ENCODE measurements around the gene IRF1. TPM values are rescaled to one million over a fixed set of nuclear protein-coding genes. Genes with fewer than 3 reads are reported as not detected.

IRF1 gene
- polyA plus RNA-seq, 3 donors = 125 to 363 (median 129) TPM

GRCh38 chr5:132503244-132503643 is 12.7 kb upstream of the IRF1 start:
- Histone ChIP-seq H3K79me2 (ENCODE audit: insufficient read depth, low read length) (no peaks in the 10 kb centered on the region), H3K4me1 (ENCODE audit: control insufficient read depth in 1 of 2, insufficient read depth in 2 of 2, low read length in 2 of 2) (peaks cover 11 to 14% of the 10 kb centered on the region in 2 donors), H3K36me3 (replicated peaks in 1 of 2; ENCODE audit: control insufficient read depth in 1 of 2, insufficient read depth in 2 of 2, low read length in 2 of 2) (no peaks in the 10 kb centered on the region), H3K27ac (ENCODE audit: low read depth in 1 of 2, low read length in 2 of 2) (no peak overlapping the region), H3K4me3 (replicated peaks in 1 of 3; ENCODE audit: low read depth in 2 of 3, low read length in 3 of 3) (no peak overlapping the region), H2AFZ (ENCODE audit: insufficient read depth, low read depth, low read length, poor library complexity, severe bottlenecking) (no peak overlapping the region), H3K4me2 (replicated peaks; ENCODE audit: extremely low read depth, low read length, poor library complexity, severe bottlenecking) (no peak overlapping the region), H4K20me1 (ENCODE audit: insufficient read depth, low read length) (no peaks in the 10 kb centered on the region), H3K27me3 (ENCODE audit: control insufficient read depth in 2 of 2, insufficient read depth in 2 of 2, low read length in 2 of 2) (no peaks in the 10 kb centered on the region), H3K9ac (ENCODE audit: insufficient read depth, low read length, poor library complexity, severe bottlenecking) (no peak overlapping the region), H3K9me3 (replicated peaks in 1 of 2; ENCODE audit: control insufficient read depth in 1 of 2, insufficient read depth in 1 of 2, low read length in 2 of 2) (no peaks in the 10 kb centered on the region)
- Mint-ChIP-seq H3K9me3 (no peaks in the 10 kb centered on the region), H3K36me3 (no peaks in the 10 kb centered on the region), H3K4me3 (no peak overlapping the region), H3K4me1 (peaks cover 31% of the 10 kb centered on the region), H3K27me3 (ENCODE audit: low read depth in 3 of 3) (peaks cover 0 to 5% (median under 1%) of the 10 kb centered on the region in 3 donors), H3K27ac (no peak overlapping the region)
- no peak for DNase-seq
- intact Hi-C loops (cut with micrococcal nuclease) = loop anchor here (10.0 kb wide), 2 partner anchors 312 to 322 kb away; partner anchors contain the start of gene SOWAHA (in 1 of the 2)
- WGBS (ENCODE audit: insufficient coverage) = 100% methylated on average over 2 of the region's 4 CpGs
- TF ChIP-seq CTCF (IDR thresholded peaks at IDR 0.05) = no peak

DNA sequence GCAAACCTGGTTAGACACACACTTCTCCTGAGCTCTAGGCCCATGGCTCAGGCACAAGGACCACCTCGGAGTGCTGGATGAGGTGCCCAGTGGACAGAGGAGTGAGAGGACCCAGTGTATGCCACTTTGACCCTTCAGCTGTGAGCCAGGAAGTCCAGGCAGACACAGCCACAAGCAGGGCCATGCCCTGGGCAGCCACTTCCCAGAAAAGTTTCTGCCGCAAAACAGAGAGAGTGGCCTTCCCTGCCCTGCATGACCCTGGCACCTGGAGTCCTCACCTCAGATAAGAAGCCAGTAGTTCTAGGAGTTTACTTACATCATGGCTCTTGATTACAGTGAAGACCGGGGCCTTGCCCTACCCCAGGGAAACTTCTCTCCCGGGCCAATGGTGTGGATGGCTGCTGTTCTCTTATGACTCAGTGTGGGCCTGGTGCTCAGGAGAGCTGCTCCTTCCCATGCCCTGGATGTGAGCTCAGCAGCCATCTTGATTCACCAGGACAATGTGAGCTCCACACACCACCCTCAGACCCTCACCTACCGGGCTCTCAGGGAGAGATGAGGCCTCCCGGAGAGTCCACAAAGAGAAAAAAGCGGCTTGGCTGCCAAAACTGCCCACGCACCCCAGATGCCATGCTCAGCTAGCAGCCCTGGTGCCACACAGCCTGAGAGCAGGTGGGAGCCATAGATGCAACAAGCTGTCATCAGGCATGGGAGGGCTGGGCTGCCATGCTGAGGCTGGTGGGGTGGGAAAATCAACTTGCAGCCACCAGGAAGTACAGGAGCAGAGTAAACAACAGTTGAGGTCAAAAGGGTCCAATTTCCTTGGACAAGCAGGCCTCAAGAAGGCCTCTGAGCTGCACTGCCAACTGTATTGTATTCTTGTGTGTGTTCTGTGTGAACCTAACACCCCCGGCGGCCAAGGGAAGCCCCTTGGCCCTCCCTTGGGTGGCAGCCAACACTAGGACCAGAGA is 11.7 kb upstream of the IRF1 start:
- no peak overlapping the region for H2AFZ ChIP-seq (ENCODE audit: insufficient read depth, low read depth, low read length, poor library complexity, severe bottlenecking)

More for the DNA sequence above, 11.7 kb upstream of the IRF1 start:
- Histone ChIP-seq H4K20me1 (ENCODE audit: insufficient read depth, low read length) (no peaks in the 10 kb centered on the region), H3K27ac (ENCODE audit: low read depth in 1 of 2, low read length in 2 of 2) (no peak overlapping the region), H3K36me3 (replicated peaks in 1 of 2; ENCODE audit: control insufficient read depth in 1 of 2, insufficient read depth in 2 of 2, low read length in 2 of 2) (no peaks in the 10 kb centered on the region), H3K4me3 (replicated peaks in 1 of 3; ENCODE audit: low read depth in 2 of 3, low read length in 3 of 3) (no peak overlapping the region), H3K9ac (ENCODE audit: insufficient read depth, low read length, poor library complexity, severe bottlenecking) (no peak overlapping the region), H3K4me1 (ENCODE audit: control insufficient read depth in 1 of 2, insufficient read depth in 2 of 2, low read length in 2 of 2) (peaks cover 19 to 24% of the 10 kb centered on the region in 2 donors), H3K4me2 (replicated peaks; ENCODE audit: extremely low read depth, low read length, poor library complexity, severe bottlenecking) (no peak overlapping the region), H3K9me3 (replicated peaks in 1 of 2; ENCODE audit: control insufficient read depth in 1 of 2, insufficient read depth in 1 of 2, low read length in 2 of 2) (no peaks in the 10 kb centered on the region), H3K27me3 (ENCODE audit: control insufficient read depth in 2 of 2, insufficient read depth in 2 of 2, low read length in 2 of 2) (no peaks in the 10 kb centered on the region), H3K79me2 (ENCODE audit: insufficient read depth, low read length) (no peaks in the 10 kb centered on the region)
- H3K27me3 Mint-ChIP-seq (ENCODE audit: low read depth in 3 of 3) = peaks cover 0 to 5% (median 0%) of the 10 kb centered on the region in 3 donors
- peak overlapping the region in 1 of 7 donors; percentile 25 for H3K27ac Mint-ChIP-seq
- no peaks in the 10 kb centered on the region for H3K9me3 Mint-ChIP-seq
- no peaks in the 10 kb centered on the region for H3K36me3 Mint-ChIP-seq
- intact Hi-C loops (cut with micrococcal nuclease) = loop anchor here (1.0 to 10.0 kb wide), 3 partner anchors 116 to 323 kb away; partner anchors contain the start of gene SOWAHA (in 1 of the 2)
- peak in 1 of 3 donors; percentile 4 for DNase-seq
- 90% methylated on average over 6 of the region's 10 CpGs for WGBS (ENCODE audit: insufficient coverage)
- no peak for TF ChIP-seq CTCF (IDR thresholded peaks at IDR 0.05)
- no peak overlapping the region for H3K4me3 Mint-ChIP-seq
- peaks cover 40% of the 10 kb centered on the region for H3K4me1 Mint-ChIP-seq
